LNCaP clone FGC (cell line): ENCODE results near the gene PRKN.

Source experiments
- DNase-seq: peaks from one replicate; pipeline ENCODE4 v3.0.0-alpha.2; 2011; ENCODE audit warnings: low read depth
- H3K4me3 ChIP-seq: 2 replicates; pipeline ENCODE4 v1.5.1; 2011; ENCODE audit warnings: mild to moderate bottlenecking, low read depth, low read length, control low read depth
- TF ChIP-seq, protein P1 (sequence below): IDR thresholded peaks from 2 replicates; pipeline ENCODE4 v1.5.1; 2012; ENCODE audit warnings: mild to moderate bottlenecking; ENCODE audit not compliant: control insufficient read depth, insufficient read depth; ENCODE audit errors: extremely low read depth

PRKN gene

DNA sequence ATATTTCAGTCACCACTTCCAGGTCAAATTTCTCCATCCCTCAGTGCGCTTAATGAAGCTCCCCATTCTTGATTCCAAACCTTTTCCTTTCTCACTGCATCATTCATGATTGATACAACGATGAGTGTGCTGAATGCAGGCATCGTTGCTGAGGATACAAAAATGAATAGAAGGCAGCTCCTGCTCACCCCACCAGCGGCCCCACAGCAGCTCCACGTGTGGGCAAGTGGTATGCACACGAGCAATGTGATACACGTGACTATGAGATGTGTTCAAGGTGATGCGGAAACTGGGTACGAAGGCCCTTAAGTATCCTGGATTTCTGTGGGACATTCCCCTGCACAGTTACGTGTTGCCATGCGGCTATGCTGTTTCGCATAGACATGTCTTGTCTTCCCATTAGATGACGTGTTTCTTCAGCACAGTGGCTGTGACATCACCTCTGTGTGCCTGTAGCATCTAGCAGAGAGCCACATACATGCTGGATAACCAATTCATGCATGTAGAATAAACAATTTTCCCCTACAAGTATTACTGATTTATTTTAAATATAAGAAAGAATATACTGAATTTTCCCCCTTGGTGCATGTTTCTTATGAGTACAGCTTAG is 1193.2 kb downstream of the PRKN start:
- no peak for DNase-seq
- TF ChIP-seq, protein P1, sequence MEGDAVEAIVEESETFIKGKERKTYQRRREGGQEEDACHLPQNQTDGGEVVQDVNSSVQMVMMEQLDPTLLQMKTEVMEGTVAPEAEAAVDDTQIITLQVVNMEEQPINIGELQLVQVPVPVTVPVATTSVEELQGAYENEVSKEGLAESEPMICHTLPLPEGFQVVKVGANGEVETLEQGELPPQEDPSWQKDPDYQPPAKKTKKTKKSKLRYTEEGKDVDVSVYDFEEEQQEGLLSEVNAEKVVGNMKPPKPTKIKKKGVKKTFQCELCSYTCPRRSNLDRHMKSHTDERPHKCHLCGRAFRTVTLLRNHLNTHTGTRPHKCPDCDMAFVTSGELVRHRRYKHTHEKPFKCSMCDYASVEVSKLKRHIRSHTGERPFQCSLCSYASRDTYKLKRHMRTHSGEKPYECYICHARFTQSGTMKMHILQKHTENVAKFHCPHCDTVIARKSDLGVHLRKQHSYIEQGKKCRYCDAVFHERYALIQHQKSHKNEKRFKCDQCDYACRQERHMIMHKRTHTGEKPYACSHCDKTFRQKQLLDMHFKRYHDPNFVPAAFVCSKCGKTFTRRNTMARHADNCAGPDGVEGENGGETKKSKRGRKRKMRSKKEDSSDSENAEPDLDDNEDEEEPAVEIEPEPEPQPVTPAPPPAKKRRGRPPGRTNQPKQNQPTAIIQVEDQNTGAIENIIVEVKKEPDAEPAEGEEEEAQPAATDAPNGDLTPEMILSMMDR: no peak
- no peak overlapping the region for H3K4me3 ChIP-seq

GRCh38 chr6:161533266-161533665 is 1194.3 kb downstream of the PRKN start:
- TF ChIP-seq, protein P1: no peak
- DNase-seq: no peak
- H3K4me3 ChIP-seq: no peak overlapping the region

DNA sequence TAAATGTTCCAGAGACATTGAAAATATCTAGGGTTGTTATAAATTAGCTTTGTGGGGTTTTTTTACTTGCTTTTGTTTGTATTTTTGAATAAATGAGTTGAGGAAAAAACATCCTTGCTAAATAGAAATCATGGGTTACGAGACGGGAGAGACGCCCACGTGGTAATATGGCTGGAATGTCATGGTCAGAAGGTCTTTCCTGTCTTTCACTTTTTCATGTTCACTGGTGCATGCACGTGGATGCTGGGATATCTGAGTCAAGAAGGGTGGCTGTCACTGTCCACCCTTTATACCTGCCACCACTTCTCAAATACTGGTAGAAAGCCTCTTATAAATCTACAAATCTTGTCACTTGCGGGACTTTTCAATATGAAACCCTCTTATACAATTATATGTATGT is 1195.0 kb downstream of the PRKN start:
- H3K4me3 ChIP-seq: no peak overlapping the region
- TF ChIP-seq, protein P1: no peak
- no peak for DNase-seq

DNA sequence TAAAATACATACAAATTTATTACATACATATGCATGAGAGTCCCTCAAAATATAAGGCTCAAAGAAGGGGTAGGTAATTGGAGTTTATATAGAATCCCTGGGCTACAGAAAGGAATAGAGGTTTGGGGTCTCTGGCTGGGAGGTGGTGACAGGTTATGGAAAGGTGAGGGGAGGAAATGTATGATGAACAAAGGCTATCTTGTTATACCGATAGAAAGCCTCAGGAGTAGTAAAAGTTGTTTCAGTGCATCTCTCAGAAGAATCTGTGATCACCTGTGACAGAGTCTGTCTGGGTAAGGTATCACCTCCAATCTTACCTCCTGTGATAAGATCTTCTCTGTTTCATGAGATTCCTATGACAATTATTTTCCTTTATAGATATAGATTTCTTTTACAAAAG is 1200.8 kb downstream of the PRKN start:
- H3K4me3 ChIP-seq: no peak overlapping the region
- TF ChIP-seq, protein P1: no peak
- DNase-seq: no peak

GRCh38 chr6:161523362-161523761 is 1204.2 kb downstream of the PRKN start:
- TF ChIP-seq, protein P1: no peak
- H3K4me3 ChIP-seq: no peak overlapping the region
- DNase-seq: no peak

DNA sequence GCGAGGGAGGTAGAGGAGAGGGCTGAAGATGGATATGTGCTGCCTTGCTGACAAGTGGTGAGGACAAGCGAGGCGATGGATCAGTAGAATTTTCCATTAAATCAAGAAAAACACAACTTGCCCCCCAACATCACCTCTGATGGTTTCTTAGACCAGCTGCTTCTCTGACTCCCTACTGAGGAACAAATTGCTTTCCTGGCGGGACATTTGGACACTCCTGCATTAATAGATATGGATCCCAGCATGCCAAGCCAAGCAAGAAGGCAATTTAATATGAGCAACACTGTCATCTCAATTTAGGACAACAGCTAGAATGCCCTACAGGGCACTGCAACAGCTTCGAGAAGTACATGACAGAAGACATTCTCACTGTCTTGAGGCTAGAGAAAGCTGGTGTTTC is 1205.3 kb downstream of the PRKN start:
- no peak for DNase-seq
- TF ChIP-seq, protein P1: no peak

DNA sequence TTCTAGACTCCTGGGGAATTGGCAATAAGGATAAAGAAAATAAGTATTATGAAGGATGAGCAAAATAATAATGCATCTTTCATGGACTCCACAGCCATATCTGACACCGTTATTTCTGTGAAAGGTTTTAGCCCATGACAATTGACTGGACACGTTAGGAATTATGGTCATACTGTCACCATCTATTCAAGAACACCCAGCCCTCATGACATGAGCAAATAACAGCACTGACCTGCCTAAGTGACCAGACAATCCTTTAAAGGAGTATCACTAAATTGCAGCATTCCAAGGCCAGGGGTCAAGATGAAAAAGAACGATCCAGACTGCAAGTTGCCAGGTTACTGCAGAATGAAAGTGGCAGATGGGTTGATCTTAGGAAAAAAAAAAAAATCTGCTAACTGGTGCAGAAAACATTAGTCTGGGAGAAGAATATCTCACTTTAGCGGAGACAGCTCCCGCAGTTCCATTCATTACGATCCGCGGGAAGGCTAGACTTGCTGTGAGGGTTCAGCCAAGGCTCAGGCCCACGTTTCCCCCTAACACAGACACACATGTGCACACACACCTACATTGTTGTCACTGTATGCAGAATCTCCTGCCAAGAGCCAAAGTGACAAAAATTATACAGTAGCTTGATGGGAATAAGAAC is 1216.0 kb downstream of the PRKN start:
- TF ChIP-seq, protein P1: no peak

More for the DNA sequence above, 1205.3 kb downstream of the PRKN start:
- H3K4me3 ChIP-seq: no peak overlapping the region

More for the DNA sequence above, 1216.0 kb downstream of the PRKN start:
- no peak overlapping the region for H3K4me3 ChIP-seq
- no peak for DNase-seq
